K562 (cell line): Measurements from ENCODE around the gene PAFAH1B2. TPM values are rescaled to one million over a fixed set of nuclear protein-coding genes. Genes with fewer than 3 reads are reported as not detected.

ENCODE experiments used
- ATAC-seq: fragments of 200-7000 bp; cut with Tn5 transposase; 3 replicates; pipeline ENCODE4 v1.9.1; 2020; ENCODE audit warnings: moderate library complexity
- BruUV-seq: library from RNA; stranded (reverse); fragments of 400-500 nt; replicated peaks from 2 replicates; lab custom pipeline; 2021; lab: Mats Ljungman, UMichigan
- CTCF ChIA-PET: fragments of 300-600 bp; formaldehyde crosslinking; extraction: SDS; loops from one replicate; lab custom pipeline; 2021; ENCODE audit warnings: low intra/inter-chr PET ratio; lab: Yijun Ruan, JAX
- POLR2A ChIA-PET: fragments of 300-600, 350-650 bp; sonication (Branson Sonifier 250); formaldehyde crosslinking; extraction: SDS; loops from one replicate; lab custom pipeline; 2021; ENCODE audit warnings: antibody characterized with exemption, inconsistent platforms; lab: Yijun Ruan, JAX
- DNase-seq, 4 experiments: peaks; one replicate each; pipeline versions ENCODE4 v3.0.0 to v3.0.0-alpha.2; 2011 to 2018; ENCODE audit warnings: low spot score in 3 of 4, mixed read lengths in 3 of 4; ENCODE audit errors: extremely low read depth in 1 of 4
- FAIRE-seq: peaks from 2 replicates; lab custom pipeline; 2011; peaks lifted over from hg19 to GRCh38; lab: Jason Lieb, UNC
- H2AFZ ChIP-seq: 2 replicates; pipeline ENCODE4 v1.6.0; 2011; ENCODE audit warnings: low read depth, low read length, control low read depth, inconsistent platforms
- H3K27ac ChIP-seq: fragments of 200-600 bp; 3 replicates; pipeline ENCODE4 v1.8.0; 2011; ENCODE audit warnings: low read depth, mild to moderate bottlenecking, control low read depth, inconsistent platforms, low read length, moderate library complexity, mixed read lengths; ENCODE audit errors: extremely low read depth
- H3K27me3 ChIP-seq, 2 experiments: fragments of 300-600 bp in 1 of 2; 2 replicates in 1 of 2; 3 replicates in 1 of 2; pipeline versions ENCODE4 v1.6.0 to v1.8.0; 2011; ENCODE audit warnings: inconsistent platforms in 2 of 2, low read length in 2 of 2, mild to moderate bottlenecking in 1 of 2, mixed read lengths in 1 of 2, moderate library complexity in 1 of 2; ENCODE audit not compliant: control insufficient read depth in 2 of 2, insufficient read depth in 2 of 2
- H3K36me3 ChIP-seq: fragments of 300-600 bp; 3 replicates; pipeline ENCODE4 v1.8.0; 2011; ENCODE audit warnings: mild to moderate bottlenecking, low read length, inconsistent platforms; ENCODE audit not compliant: control insufficient read depth, insufficient read depth
- H3K4me1 ChIP-seq, 2 experiments: fragments of 200-600 bp in 1 of 2; replicated peaks in 1 of 2; 2 replicates in 1 of 2; 3 replicates in 1 of 2; pipeline versions ENCODE4 v1.5.1 to v1.8.0; 2011; ENCODE audit warnings: inconsistent platforms in 2 of 2, low read length in 2 of 2, mild to moderate bottlenecking in 1 of 2, mixed read lengths in 1 of 2, moderate library complexity in 1 of 2; ENCODE audit not compliant: control insufficient read depth in 2 of 2, insufficient read depth in 2 of 2
- H3K4me2 ChIP-seq: 2 replicates; pipeline ENCODE4 v1.6.1; 2011; ENCODE audit warnings: low read length, control low read depth, inconsistent platforms, mixed read lengths; ENCODE audit not compliant: insufficient read depth
- H3K4me3 ChIP-seq: fragments of 200-600 bp; sonication (generic), shearing (Covaris generic); 2 replicates; pipeline ENCODE4 v1.5.1; 2016; ENCODE audit warnings: control low read depth, inconsistent platforms
- H3K79me2 ChIP-seq: fragments of 200-600 bp; 3 replicates; pipeline ENCODE4 v1.8.0; 2011; ENCODE audit warnings: low read length, inconsistent platforms; ENCODE audit not compliant: control insufficient read depth, insufficient read depth
- H3K9ac ChIP-seq, 2 experiments: 2 replicates each; pipeline versions ENCODE4 v1.6.0 to v1.6.1; 2011; ENCODE audit warnings: low read depth in 2 of 2, low read length in 2 of 2, control low read depth in 1 of 2, inconsistent platforms in 1 of 2, mild to moderate bottlenecking in 1 of 2, mixed read lengths in 1 of 2; ENCODE audit not compliant: insufficient read depth in 1 of 2
- H3K9me1 ChIP-seq: one replicate; pipeline ENCODE4 v1.6.0; 2011; ENCODE audit warnings: inconsistent platforms, mild to moderate bottlenecking, low read length, moderate library complexity; ENCODE audit not compliant: control insufficient read depth, insufficient read depth
- H3K9me3 ChIP-seq: replicated peaks from 2 replicates; pipeline ENCODE4 v1.5.1; 2011; ENCODE audit warnings: low read depth, low read length, inconsistent platforms; ENCODE audit not compliant: control insufficient read depth, insufficient read depth
- H4K20me1 ChIP-seq: replicated peaks from 2 replicates; pipeline ENCODE4 v1.6.1; 2011; ENCODE audit warnings: low read length, inconsistent platforms, mixed read lengths; ENCODE audit not compliant: control insufficient read depth, insufficient read depth
- CBFA2T3 ChIP-seq: fragments of 450-650 bp; IDR thresholded peaks from 2 replicates; pipeline ENCODE4 v1.6.1; 2017
- EWSR1 ChIP-seq: fragments of 450-650 bp; IDR thresholded peaks from 2 replicates; pipeline ENCODE4 v1.6.1; 2018; ENCODE audit warnings: borderline replicate concordance, mild to moderate bottlenecking, low read depth, moderate library complexity; ENCODE audit not compliant: partially characterized antibody
- HSF4 ChIP-seq: fragments of 250-450 bp; sonication (Bioruptor Pico); IDR thresholded peaks from 2 replicates; pipeline ENCODE4 v2.1.2; 2022; ENCODE audit warnings: mild to moderate bottlenecking, moderate library complexity, borderline replicate concordance
- ILK ChIP-seq: fragments of 450-650 bp; IDR thresholded peaks from 2 replicates; pipeline ENCODE4 v1.6.1; 2016; ENCODE audit warnings: missing genetic modification characterization, low read depth, mild to moderate bottlenecking, missing compliant biosample characterization, moderate library complexity, borderline replicate concordance
- IRF1 ChIP-seq: sonication (generic); formaldehyde crosslinking; IDR thresholded peaks from 2 replicates; pipeline ENCODE4 v1.8.0; 2022; ENCODE audit warnings: missing genetic modification reagents, mild to moderate bottlenecking, borderline replicate concordance
- NCOR1 ChIP-seq: fragments of 450-650 bp; IDR thresholded peaks from 2 replicates; pipeline ENCODE4 v1.6.1; 2016; ENCODE audit warnings: mild to moderate bottlenecking, moderate library complexity
- POLR2AphosphoS5 ChIP-seq: IDR thresholded peaks from 2 replicates; pipeline ENCODE4 v1.6.1; 2011; ENCODE audit warnings: mild to moderate bottlenecking, low read depth, low read length, moderate library complexity; ENCODE audit not compliant: control insufficient read depth, insufficient read depth
- SMARCE1 ChIP-seq: fragments of 450-650 bp; IDR thresholded peaks from 2 replicates; pipeline ENCODE4 v1.7.1; 2016; ENCODE audit warnings: mild to moderate bottlenecking
- TBP ChIP-seq: optimal IDR thresholded peaks from 2 replicates; pipeline ENCODE3; 2011; ENCODE audit warnings: low read depth, low read length, improper control_type of control experiment
- TRIM24 ChIP-seq, 2 experiments: fragments of 450-650 bp; IDR thresholded peaks; 2 replicates each; pipeline ENCODE4 v1.6.1; 2016
- ZBTB26 ChIP-seq: fragments of 450-650 bp; formaldehyde crosslinking; IDR thresholded peaks from 2 replicates; pipeline ENCODE4 v1.4.0; 2022; ENCODE audit warnings: missing genetic modification characterization
- ZNF232 ChIP-seq: sonication (generic); formaldehyde crosslinking; IDR thresholded peaks from 2 replicates; pipeline ENCODE4 v1.8.0; 2022; ENCODE audit warnings: mild to moderate bottlenecking, missing genetic modification reagents
- WGBS: fragments of 100-300 bp; shearing (Covaris generic); methylation state at CpG from one replicate; pipeline ENCODE4 v1.1.6; 2016; ENCODE audit warnings: low coverage, mixed read lengths; ENCODE audit not compliant: insufficient coverage; ENCODE audit errors: missing lambda C conversion rate; 5-methylcytosine and 5-hydroxymethylcytosine counted together
- in situ Hi-C: fragments of 300-500 bp; cut with MboI; formaldehyde crosslinking; loops from 4 replicates; pipeline ENCODE4 v1.15.0; 2018; ENCODE audit warnings: inconsistent platforms, mixed read lengths
- intact Hi-C: fragments of 100-400 bp; cut with micrococcal nuclease; formaldehyde crosslinking; loops from 2 replicates; pipeline ENCODE4 v1.14.2; 2022
- polyA plus RNA-seq, 8 experiments: library from polyadenylated mRNA; depleted of rRNA in 4 of 8; stranded (reverse) in 5 of 8; unstranded in 3 of 8; fragments of >200 nt; fragmentation: Nextera tagmentation in 2 of 8; fragmentation: Illumina TruSeq in 1 of 8; extraction: Ambion mirVana in 2 of 8; extraction: Trizol in 1 of 8; gene quantifications; 2 replicates each; pipeline versions ENCODE4 v1.2.1 to v1.2.3, GENCODE V29; 2011 to 2014; ENCODE audit warnings: inconsistent platforms in 1 of 8, missing spikeins in 1 of 8
- total RNA-seq, 7 experiments: library from RNA; depleted of rRNA in 6 of 7; stranded (reverse); fragments of >200 nt in 6 of 7; fragmentation: Illumina TruSeq in 2 of 7; extraction: Trizol in 2 of 7; gene quantifications; 2 replicates each; pipeline versions ENCODE4 v1.2.1 to v1.2.3, GENCODE V29; 2011 to 2021; ENCODE audit warnings: low replicate concordance in 1 of 7
- TF ChIP-seq, protein P1 (sequence below): fragments of 450-650 bp; IDR thresholded peaks from 2 replicates; pipeline ENCODE4 v1.6.1; 2018; ENCODE audit not compliant: partially characterized antibody
- TF ChIP-seq, protein P2 (sequence below), 2 experiments: fragments of 450-650 bp; conservative IDR thresholded peaks; 2 replicates each; pipeline ENCODE4 v1.6.1; 2017; ENCODE audit warnings: mild to moderate bottlenecking in 2 of 2, moderate library complexity in 2 of 2

Gene PAFAH1B2
- total and polyA plus RNA-seq, 9 of the 15 experiments (the other 6 are each of a cell fraction or from before 2014, with no cell fraction given): 27.8 to 94.7 (median 64.9) TPM

DNA sequence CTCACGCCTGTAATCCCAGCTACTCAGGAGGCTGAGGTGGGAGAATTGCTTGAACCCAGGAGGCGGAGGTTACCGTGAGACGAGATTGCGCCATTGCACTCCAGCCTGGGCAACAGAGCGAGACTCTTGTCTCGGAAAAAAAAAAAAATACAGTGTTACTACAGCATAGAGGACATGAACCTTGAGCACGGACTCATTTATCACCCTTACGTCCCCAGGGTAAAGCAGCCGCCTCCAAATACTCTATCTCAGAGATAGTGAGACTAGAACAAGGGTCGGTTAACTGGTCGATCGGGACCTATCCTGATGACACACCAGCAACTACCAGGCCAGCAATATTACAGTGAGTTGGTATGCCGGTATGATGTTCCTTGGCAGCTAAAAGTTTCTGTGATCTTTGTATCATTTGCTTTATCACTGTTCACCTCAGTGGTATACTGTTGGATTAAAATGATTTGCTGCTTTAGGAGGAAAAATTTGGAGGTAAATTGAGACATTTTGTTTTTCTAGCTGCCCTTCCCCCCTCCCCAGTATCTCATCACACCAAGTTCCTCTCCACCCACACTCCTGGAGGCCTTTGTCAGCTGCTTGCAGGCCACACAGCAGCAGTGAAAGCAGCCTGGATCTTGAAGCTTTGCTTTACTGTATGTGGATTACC lies 27.4 kb downstream of the PAFAH1B2 start:
- peak overlapping the region in 1 of 2 experiments; percentile 24; a peak in 2 of 4 replicates for H3K9ac ChIP-seq
- POLR2A ChIA-PET: interaction anchor here (0.6 to 3.8 kb wide), 8 partner anchors 10 to 631 kb away, joined by 3 to 27 read pairs (median 6); partner anchors contain the start of gene PAFAH1B2
- TF ChIP-seq IRF1 (CRISPR knock-in tag) (no peak), TBP (peak; percentile 2), HSF4 (CRISPR knock-in tag) (no peak), TRIM24 (IDR thresholded peaks at IDR 0.05) (peak; percentile 43; a peak in 2 of 4 replicates), SMARCE1 (peak; percentile 62; the same call in 1 of the 2 replicates), CBFA2T3 (peak; percentile 86), EWSR1 (no peak), ILK (no peak), NCOR1 (peak; percentile 66), POLR2AphosphoS5 (peak; percentile 73), ZNF232 (no peak), ZBTB26 (no peak)
- TF ChIP-seq, protein P1, sequence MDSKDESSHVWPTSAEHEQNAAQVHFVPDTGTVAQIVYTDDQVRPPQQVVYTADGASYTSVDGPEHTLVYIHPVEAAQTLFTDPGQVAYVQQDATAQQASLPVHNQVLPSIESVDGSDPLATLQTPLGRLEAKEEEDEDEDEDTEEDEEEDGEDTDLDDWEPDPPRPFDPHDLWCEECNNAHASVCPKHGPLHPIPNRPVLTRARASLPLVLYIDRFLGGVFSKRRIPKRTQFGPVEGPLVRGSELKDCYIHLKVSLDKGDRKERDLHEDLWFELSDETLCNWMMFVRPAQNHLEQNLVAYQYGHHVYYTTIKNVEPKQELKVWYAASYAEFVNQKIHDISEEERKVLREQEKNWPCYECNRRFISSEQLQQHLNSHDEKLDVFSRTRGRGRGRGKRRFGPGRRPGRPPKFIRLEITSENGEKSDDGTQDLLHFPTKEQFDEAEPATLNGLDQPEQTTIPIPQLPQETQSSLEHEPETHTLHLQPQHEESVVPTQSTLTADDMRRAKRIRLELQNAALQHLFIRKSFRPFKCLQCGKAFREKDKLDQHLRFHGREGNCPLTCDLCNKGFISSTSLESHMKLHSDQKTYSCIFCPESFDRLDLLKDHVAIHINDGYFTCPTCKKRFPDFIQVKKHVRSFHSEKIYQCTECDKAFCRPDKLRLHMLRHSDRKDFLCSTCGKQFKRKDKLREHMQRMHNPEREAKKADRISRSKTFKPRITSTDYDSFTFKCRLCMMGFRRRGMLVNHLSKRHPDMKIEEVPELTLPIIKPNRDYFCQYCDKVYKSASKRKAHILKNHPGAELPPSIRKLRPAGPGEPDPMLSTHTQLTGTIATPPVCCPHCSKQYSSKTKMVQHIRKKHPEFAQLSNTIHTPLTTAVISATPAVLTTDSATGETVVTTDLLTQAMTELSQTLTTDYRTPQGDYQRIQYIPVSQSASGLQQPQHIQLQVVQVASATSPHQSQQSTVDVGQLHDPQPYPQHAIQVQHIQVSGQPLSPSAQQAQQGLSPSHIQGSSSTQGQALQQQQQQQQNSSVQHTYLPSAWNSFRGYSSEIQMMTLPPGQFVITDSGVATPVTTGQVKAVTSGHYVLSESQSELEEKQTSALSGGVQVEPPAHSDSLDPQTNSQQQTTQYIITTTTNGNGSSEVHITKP: peak; percentile 6
- TF ChIP-seq, protein P2, sequence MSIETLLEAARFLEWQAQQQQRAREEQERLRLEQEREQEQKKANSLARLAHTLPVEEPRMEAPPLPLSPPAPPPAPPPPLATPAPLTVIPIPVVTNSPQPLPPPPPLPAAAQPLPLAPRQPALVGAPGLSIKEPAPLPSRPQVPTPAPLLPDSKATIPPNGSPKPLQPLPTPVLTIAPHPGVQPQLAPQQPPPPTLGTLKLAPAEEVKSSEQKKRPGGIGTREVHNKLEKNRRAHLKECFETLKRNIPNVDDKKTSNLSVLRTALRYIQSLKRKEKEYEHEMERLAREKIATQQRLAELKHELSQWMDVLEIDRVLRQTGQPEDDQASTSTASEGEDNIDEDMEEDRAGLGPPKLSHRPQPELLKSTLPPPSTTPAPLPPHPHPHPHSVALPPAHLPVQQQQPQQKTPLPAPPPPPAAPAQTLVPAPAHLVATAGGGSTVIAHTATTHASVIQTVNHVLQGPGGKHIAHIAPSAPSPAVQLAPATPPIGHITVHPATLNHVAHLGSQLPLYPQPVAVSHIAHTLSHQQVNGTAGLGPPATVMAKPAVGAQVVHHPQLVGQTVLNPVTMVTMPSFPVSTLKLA (conservative IDR thresholded peaks at IDR 0.05): 0 out of 4 replicates have a peak, but pooled peaks of 1 of the 2 experiments have one; percentile 22

More for the DNA sequence above, 27.4 kb downstream of the PAFAH1B2 start:
- CTCF ChIA-PET: no interaction called here
- peak; percentile 57 to 82 (median 65) for DNase-seq
- Histone ChIP-seq H4K20me1 (peaks cover 14% of the 10 kb centered on the region; the same call in 1 of the 2 replicates), H3K79me2 (no peaks in the 10 kb centered on the region), H3K27me3 (no peaks in the 10 kb centered on the region), H3K9me1 (no peaks in the 10 kb centered on the region), H2AFZ (0 out of 2 replicates have a peak overlapping the region, but pooled peaks have one; percentile 34), H3K36me3 (peaks cover 52% of the 10 kb centered on the region), H3K4me2 (peak overlapping the region; percentile 56), H3K9me3 (no peaks in the 10 kb centered on the region), H3K27ac (peak overlapping the region; percentile 69; the same call in 2 of the 3 replicates), H3K4me1 (peaks cover 26 to 34% of the 10 kb centered on the region in 2 experiments), H3K4me3 (no peak overlapping the region)
- BruUV-seq: no TSS peak
- 15% methylated on average over 14 of the region's 14 CpGs for WGBS
- intact Hi-C loops (no loop called here), in situ Hi-C loops (no loop called here)
- peak; percentile 85 for FAIRE-seq
- ATAC-seq: peak; percentile 81
